Liver (tissue), 9 donors: ENCODE data around the gene C19orf33. TPM values are rescaled to one million over a fixed set of nuclear protein-coding genes. Genes with fewer than 3 reads are reported as not detected.

ENCODE experiments used
- DNase-seq: peaks from one replicate; pipeline ENCODE4 v3.0.0-alpha.2; 2017; ENCODE audit warnings: low spot score
- H3K27ac ChIP-seq, 2 donors: one replicate each; pipeline ENCODE4 v1.7.0; 2013; ENCODE audit warnings: inconsistent platforms in 2 of 2, low read length in 2 of 2, control low read depth in 1 of 2, low read depth in 1 of 2, mild to moderate bottlenecking in 1 of 2
- H3K27me3 ChIP-seq, 4 donors: one replicate each; pipeline versions ENCODE4 v1.6.1 to v1.7.0; 2013; ENCODE audit warnings: low read length in 3 of 4, inconsistent platforms in 1 of 4, mild to moderate bottlenecking in 1 of 4, moderate library complexity in 1 of 4; ENCODE audit not compliant: control insufficient read depth in 4 of 4, insufficient read depth in 4 of 4
- H3K36me3 ChIP-seq, 4 donors: one replicate each; pipeline versions ENCODE4 v1.6.1 to v1.7.0; 2013; ENCODE audit warnings: low read length in 3 of 4, mild to moderate bottlenecking in 3 of 4, low read depth in 1 of 4, moderate library complexity in 1 of 4; ENCODE audit not compliant: control insufficient read depth in 4 of 4, insufficient read depth in 3 of 4
- H3K4me1 ChIP-seq, 4 donors: one replicate each; pipeline versions ENCODE4 v1.6.1 to v1.7.0; 2013; ENCODE audit warnings: low read length in 3 of 4, mild to moderate bottlenecking in 3 of 4, moderate library complexity in 1 of 4; ENCODE audit not compliant: control insufficient read depth in 4 of 4, insufficient read depth in 4 of 4
- H3K4me3 ChIP-seq, 3 donors: one replicate each; pipeline versions ENCODE4 v1.6.1 to v1.7.0; 2013; ENCODE audit warnings: low read length in 3 of 3, control low read depth in 1 of 3, low read depth in 1 of 3, mild to moderate bottlenecking in 1 of 3
- H3K9ac ChIP-seq, 2 donors: one replicate each; pipeline ENCODE4 v1.7.0; 2013; ENCODE audit warnings: low read length in 2 of 2, mild to moderate bottlenecking in 2 of 2, moderate library complexity in 2 of 2, control low read depth in 1 of 2, low read depth in 1 of 2
- H3K9me3 ChIP-seq, 4 donors: one replicate each; pipeline versions ENCODE4 v1.6.1 to v1.7.0; 2013; ENCODE audit warnings: low read length in 3 of 4; ENCODE audit not compliant: control insufficient read depth in 4 of 4
- ATF3 ChIP-seq: IDR thresholded peaks from 2 replicates; pipeline ENCODE4 v1.6.1; 2016; ENCODE audit warnings: antibody characterized with exemption
- CTCF ChIP-seq: fragments of 150-350 bp; IDR thresholded peaks from 2 replicates; pipeline ENCODE4 v1.5.1; 2017; ENCODE audit warnings: improper control_type of control experiment, low read depth, low read length; ENCODE audit not compliant: missing input control
- EGR1 ChIP-seq, 2 donors: IDR thresholded peaks; 2 replicates each; pipeline ENCODE4 v1.6.1; 2016 to 2018; ENCODE audit warnings: antibody characterized with exemption in 2 of 2, low read depth in 2 of 2
- FOXA1 ChIP-seq: IDR thresholded peaks from 2 replicates; pipeline ENCODE4 v1.6.1; 2016; ENCODE audit warnings: antibody characterized with exemption
- FOXA2 ChIP-seq: IDR thresholded peaks from 2 replicates; pipeline ENCODE4 v1.6.1; 2016; ENCODE audit warnings: antibody characterized with exemption
- GABPA ChIP-seq, 2 donors: IDR thresholded peaks in 1 of 2; conservative IDR thresholded peaks in 1 of 2; 2 replicates each; pipeline ENCODE4 v1.6.1; 2016; ENCODE audit warnings: antibody characterized with exemption in 2 of 2, mild to moderate bottlenecking in 1 of 2, moderate library complexity in 1 of 2
- MAX ChIP-seq: IDR thresholded peaks from 2 replicates; pipeline ENCODE4 v1.6.1; 2016; ENCODE audit warnings: antibody characterized with exemption
- NR2F2 ChIP-seq: IDR thresholded peaks from 2 replicates; pipeline ENCODE4 v1.6.1; 2016; ENCODE audit warnings: antibody characterized with exemption
- REST ChIP-seq: IDR thresholded peaks from 2 replicates; pipeline ENCODE4 v1.6.1; 2016; ENCODE audit warnings: antibody characterized with exemption, mild to moderate bottlenecking
- RXRA ChIP-seq, 2 donors: IDR thresholded peaks; 2 replicates each; pipeline ENCODE4 v1.6.1; 2017 to 2018; ENCODE audit warnings: antibody characterized with exemption in 2 of 2, mild to moderate bottlenecking in 1 of 2
- SP1 ChIP-seq: IDR thresholded peaks from 2 replicates; pipeline ENCODE4 v1.6.1; 2018; ENCODE audit warnings: antibody characterized with exemption, mild to moderate bottlenecking
- TAF1 ChIP-seq: conservative IDR thresholded peaks from 2 replicates; pipeline ENCODE4 v1.6.1; 2016; ENCODE audit warnings: antibody characterized with exemption, mild to moderate bottlenecking
- ZBTB33 ChIP-seq: IDR thresholded peaks from 2 replicates; pipeline ENCODE4 v1.6.1; 2016; ENCODE audit warnings: antibody characterized with exemption
- WGBS: extraction: QIAGEN DNeasy Blood & Tissue Kit; methylation state at CpG from one replicate; pipeline ENCODE4 v1.1.7; 2013; 5-methylcytosine and 5-hydroxymethylcytosine counted together
- polyA plus RNA-seq, 2 donors: library from polyadenylated mRNA; stranded (reverse) in 1 of 2; unstranded in 1 of 2; fragments of 200-250 nt in 1 of 2; fragments of >200 nt in 1 of 2; fragmentation: Nextera tagmentation in 1 of 2; extraction: Ambion mirVana in 1 of 2; gene quantifications; one replicate each; pipeline versions ENCODE4 v1.2.1 to v1.2.3, GENCODE V29; 2013 to 2015
- total RNA-seq, 2 donors: library from RNA; depleted of rRNA; stranded (reverse); fragments of >200 nt; gene quantifications; one replicate each; pipeline ENCODE4 v1.2.3, GENCODE V29; 2014
- donor health status: healthy.
- donor health status: healthy.
- donor health status: healthy.
- donor health status: healthy.
- donor health status: healthy.

The C19orf33 gene
- total and polyA plus RNA-seq, 4 donors, result 0.36 to 1.6 TPM; not detected in 2

GRCh38 chr19:38263689-38264485 is 40.2 kb upstream of the C19orf33 start:
- Histone ChIP-seq H3K9me3 (no peaks in the 10 kb centered on the region), H3K4me1 (peaks cover 0 to 12% (median 9%) of the 10 kb centered on the region in 4 donors), H3K27me3 (no peaks in the 10 kb centered on the region), H3K9ac (no peak overlapping the region), H3K36me3 (no peaks in the 10 kb centered on the region), H3K4me3 (peak overlapping the region in 2 of 3 donors; percentile 20 to 56), H3K27ac (peak overlapping the region; percentile 29 to 46)
- peak; percentile 82 for DNase-seq
- no peak for TF ChIP-seq GABPA (IDR thresholded peaks at IDR 0.05 in 1 of 2, conservative IDR thresholded peaks at IDR 0.05 in 1 of 2)
- no peak for TF ChIP-seq ATF3
- no peak for TF ChIP-seq NR2F2
- TF ChIP-seq REST, result no peak
- TF ChIP-seq RXRA (IDR thresholded peaks at IDR 0.05), result no peak
- no peak for TF ChIP-seq SP1
- TF ChIP-seq FOXA2, result no peak
- no peak for TF ChIP-seq EGR1 (IDR thresholded peaks at IDR 0.05; ENCODE audit: low read depth in 2 of 2)
- TF ChIP-seq MAX, result no peak
- no peak for TF ChIP-seq CTCF
- no peak for TF ChIP-seq ZBTB33
- WGBS, result 12% methylated on average over 34 of the region's 34 CpGs

GRCh38 chr19:38264486-38265212 is 39.4 kb upstream of the C19orf33 start, which contains the start of gene SPINT2:
Gene SPINT2, plus strand, starts transcription at chr19:38264573. Its CDS starts 320 bp downstream, at chr19:38264893.
- H3K9me3 ChIP-seq, result no peaks in the 10 kb centered on the region

More at GRCh38 chr19:38264486-38265212, 39.4 kb upstream of the C19orf33 start, which contains the start of gene SPINT2:
- H3K27me3 ChIP-seq, result no peaks in the 10 kb centered on the region
- H3K4me3 ChIP-seq, result peak within 1 kb of the TSS in 2 of 3 donors; percentile 20 to 56
- H3K36me3 ChIP-seq, result no peaks in the 10 kb centered on the region
- H3K9ac ChIP-seq, result no peak within 1 kb of the TSS
- peaks cover 0 to 12% (median 9%) of the 10 kb centered on the region in 4 donors for H3K4me1 ChIP-seq
- WGBS, result 18% methylated on average over 78 of the region's 78 CpGs
- TF ChIP-seq ZBTB33, result no peak
- no peak for TF ChIP-seq FOXA1
- TF ChIP-seq TAF1, result no peak
- no peak for TF ChIP-seq ATF3
- DNase-seq, result no peak
- H3K27ac ChIP-seq, result peak within 1 kb of the TSS; percentile 29 to 46
